Measurements from ENCODE around the gene P2RX1.

- no peak for TF ChIP-seq CTCF (IDR thresholded peaks at IDR 0.05; ENCODE audit: low read length)
- TF ChIP-seq EZH2 (optimal IDR thresholded peaks at IDR 0.05; ENCODE audit: low read depth, low read length), result no peak
- no peak for TF ChIP-seq EZH2phosphoT487 (IDR thresholded peaks at IDR 0.05; ENCODE audit: low read length)
Observed at GRCh38 chr17:3928406-3928805, 12.1 kb upstream of the P2RX1 start.

All from MM.1S (cell line).